Adrenal gland (tissue), 12 donors: ENCODE measurements around the gene POLE. TPM values are rescaled to one million over a fixed set of nuclear protein-coding genes. Genes with fewer than 3 reads are reported as not detected.

Source experiments
- DNase-seq, 7 donors: peaks; one replicate each; pipeline ENCODE4 v3.0.0-alpha.2; 2019 to 2020
- H3K27ac ChIP-seq, 5 donors: fragments of 200-600 bp; sonication (generic) in 4 of 5; 1 replicate in 3 of 5; 2 replicates in 2 of 5; pipeline versions ENCODE4 v1.5.1 to v1.8.0; 2016 to 2020; ENCODE audit warnings: mild to moderate bottlenecking in 1 of 5
- H3K27me3 ChIP-seq: fragments of 200-600 bp; 2 replicates; pipeline ENCODE4 v1.8.0; 2021
- H3K36me3 ChIP-seq, 2 donors: fragments of 200-600 bp; replicated peaks in 1 of 2; 1 replicate in 1 of 2; 2 replicates in 1 of 2; pipeline versions ENCODE4 v1.5.1 to v1.8.0; 2018 to 2022
- H3K4me1 ChIP-seq, 2 donors: fragments of 200-600 bp; replicated peaks in 1 of 2; 1 replicate in 1 of 2; 2 replicates in 1 of 2; pipeline versions ENCODE4 v1.5.1 to v1.8.0; 2018 to 2021
- H3K4me3 ChIP-seq, 4 donors: fragments of 200-600 bp; sonication (generic) in 3 of 4; one replicate each; pipeline ENCODE4 v1.5.1; 2016 to 2018
- H3K9me3 ChIP-seq, 3 donors: fragments of 200-600 bp; sonication (generic) in 1 of 3; replicated peaks in 1 of 3; 1 replicate in 2 of 3; 2 replicates in 1 of 3; pipeline versions ENCODE4 v1.5.1 to v1.8.0; 2016 to 2021
- CTCF ChIP-seq, 6 experiments: fragments of 450-650 bp in 4 of 6; fragments of 200-600 bp in 2 of 6; sonication (generic) in 1 of 6; IDR thresholded peaks; 1 replicate in 5 of 6; 2 replicates in 1 of 6; pipeline versions ENCODE4 v1.5.1 to v1.8.0; 2016 to 2021; ENCODE audit warnings: antibody characterized with exemption in 6 of 6, mild to moderate bottlenecking in 2 of 6, moderate library complexity in 1 of 6
- POLR2A ChIP-seq, 2 donors: fragments of 450-650 bp; IDR thresholded peaks; one replicate each; pipeline ENCODE4 v1.6.1; 2017; ENCODE audit warnings: antibody characterized with exemption in 2 of 2, mild to moderate bottlenecking in 2 of 2, moderate library complexity in 1 of 2
- WGBS, 4 donors: extraction: QIAGEN DNeasy Blood & Tissue Kit in 2 of 4; methylation state at CpG; one replicate each; pipeline versions ENCODE4 v1.1.5 to v1.1.7; 2013 to 2017; 5-methylcytosine and 5-hydroxymethylcytosine counted together
- intact Hi-C, 2 donors: fragments of 100-400 bp; cut with DNase I; formaldehyde crosslinking; loops; one replicate each; pipeline versions ENCODE4 v1.14.1 to v1.15.0; 2022 to 2023
- polyA plus RNA-seq, 3 donors: library from polyadenylated mRNA; stranded (reverse); fragments of 200-250 nt in 2 of 3; fragments of 350-450 nt in 1 of 3; fragmentation: Illumina TruSeq in 1 of 3; extraction: RNeasy Lipid Tissue Mini Kit (QIAGEN cat#74804) in 1 of 3; gene quantifications; one replicate each; pipeline ENCODE4 v1.2.3, GENCODE V29; 2013 to 2014
- total RNA-seq, 9 donors: library from RNA; depleted of rRNA in 4 of 9; stranded (reverse); fragments of >200 nt in 4 of 9; fragments of 120-200 nt in 1 of 9; fragmentation: NEBNext Ultra II Directional in 1 of 9; extraction: Animal tissue kit (Norgen Biotek cat#: 25700) in 1 of 9; gene quantifications; one replicate each; pipeline versions ENCODE4 v1.1.0 to v1.2.4, GENCODE V29; 2013 to 2023
- donor health status: healthy with polysubstance abuse.
- donor health status: Bipolar disorder and iron deficiency.
- donor health status: DM: yes; HTN: yes; CAD: no.
- donor health status: DM: no; HTN: no; CAD: no.
- donor health status: DM: no; HTN: no; CAD: no.
- donor health status: DM: yes; HTN: yes; CAD: no.

The POLE gene
- total and polyA plus RNA-seq, 12 donors = 4.0 to 43.2 (median 16.1) TPM

GRCh38 chr12:132585177-132585576 is 102.0 kb downstream of the POLE start:
- 81 to 87% (median 83%) methylated on average over 16 to 24 of the region's 24 CpGs for WGBS, 4 donors
- Histone ChIP-seq H3K4me3 (no peak overlapping the region), H3K27ac (no peak overlapping the region), H3K27me3 (no peaks in the 10 kb centered on the region), H3K36me3 (no peaks in the 10 kb centered on the region), H3K4me1 (no peaks in the 10 kb centered on the region), H3K9me3 (no peaks in the 10 kb centered on the region)
- no peak for DNase-seq
- TF ChIP-seq POLR2A (IDR thresholded peaks at IDR 0.05) (no peak), CTCF (IDR thresholded peaks at IDR 0.05) (no peak)
- intact Hi-C loops = no loop called here

- intact Hi-C loops = no loop called here
- DNase-seq = no peak
- WGBS, 4 donors = 91 to 94% (median 93%) methylated on average over 14 of the region's 14 CpGs
- Histone ChIP-seq H3K27ac (no peak overlapping the region), H3K4me3 (no peak overlapping the region), H3K36me3 (peaks cover 0 to 6% of the 10 kb centered on the region in 2 donors), H3K27me3 (no peaks in the 10 kb centered on the region), H3K9me3 (no peaks in the 10 kb centered on the region), H3K4me1 (no peaks in the 10 kb centered on the region)
- TF ChIP-seq POLR2A (IDR thresholded peaks at IDR 0.05) (no peak), CTCF (IDR thresholded peaks at IDR 0.05) (no peak)
These were observed 102.7 kb downstream of the POLE start for GRCh38 chr12:132584429-132584828.

GRCh38 chr12:132583736-132584135 is 103.4 kb downstream of the POLE start:
- no peak for DNase-seq
- Histone ChIP-seq H3K4me1 (no peaks in the 10 kb centered on the region), H3K27ac (no peak overlapping the region), H3K36me3 (peaks cover 0 to 8% of the 10 kb centered on the region in 2 donors), H3K4me3 (no peak overlapping the region), H3K9me3 (no peaks in the 10 kb centered on the region), H3K27me3 (no peaks in the 10 kb centered on the region)
- intact Hi-C loops = no loop called here
- TF ChIP-seq POLR2A (IDR thresholded peaks at IDR 0.05) (no peak), CTCF (IDR thresholded peaks at IDR 0.05) (no peak)
- WGBS, 4 donors = 74 to 89% (median 80%) methylated on average over 17 to 29 of the region's 29 CpGs

- no peak for TF ChIP-seq POLR2A (IDR thresholded peaks at IDR 0.05)
- TF ChIP-seq CTCF (IDR thresholded peaks at IDR 0.05) = no peak
- WGBS, 4 donors = 66 to 81% (median 76%) methylated on average over 22 to 50 of the region's 50 CpGs; no CpG with 5 or more reads in 1 of the 4 donors
- no peak for DNase-seq
- Histone ChIP-seq H3K9me3 (no peaks in the 10 kb centered on the region), H3K36me3 (peaks cover 0 to 8% of the 10 kb centered on the region in 2 donors), H3K4me1 (no peaks in the 10 kb centered on the region), H3K27me3 (no peaks in the 10 kb centered on the region), H3K4me3 (no peak overlapping the region), H3K27ac (no peak overlapping the region)
- intact Hi-C loops = no loop called here
These were observed 103.8 kb downstream of the POLE start for GRCh38 chr12:132583411-132583710.
